ENCODE data around the gene RPP30.

The RPP30 gene

GRCh38 chr10:90921906-90922305 lies 50.1 kb downstream of the RPP30 start:
- no peaks in the 10 kb centered on the region for H3K36me3 ChIP-seq (ENCODE audit: insufficient read depth, low read length)
- no peak overlapping the region for H2AFZ ChIP-seq (ENCODE audit: low read depth, low read length)
- H3K4me3 ChIP-seq (ENCODE audit: low read depth in 1 of 2, low read length in 2 of 2) = no peak overlapping the region
- no peaks in the 10 kb centered on the region for H3K27me3 ChIP-seq (ENCODE audit: insufficient read depth, low read length, poor library complexity)
- no peaks in the 10 kb centered on the region for H3K79me2 ChIP-seq (ENCODE audit: insufficient read depth, low read length)
- DNase-seq (no peak), ATAC-seq (ENCODE audit: insufficient read depth, low read depth) (no peak)
- no peak overlapping the region for H3K4me2 ChIP-seq (ENCODE audit: insufficient read depth, low read length)
- no peaks in the 10 kb centered on the region for H3K9me3 ChIP-seq (ENCODE audit: insufficient read depth, low read length, severe bottlenecking)
- no peak overlapping the region for H3K27ac ChIP-seq (ENCODE audit: low read length)
- H3K9ac ChIP-seq (ENCODE audit: low read depth, low read length) = no peak overlapping the region
- H3K4me1 ChIP-seq (ENCODE audit: insufficient read depth, low read length) = peaks cover 25% of the 10 kb centered on the region
- no peaks in the 10 kb centered on the region for H4K20me1 ChIP-seq (ENCODE audit: insufficient read depth, low read length)
- TF ChIP-seq, protein P1, sequence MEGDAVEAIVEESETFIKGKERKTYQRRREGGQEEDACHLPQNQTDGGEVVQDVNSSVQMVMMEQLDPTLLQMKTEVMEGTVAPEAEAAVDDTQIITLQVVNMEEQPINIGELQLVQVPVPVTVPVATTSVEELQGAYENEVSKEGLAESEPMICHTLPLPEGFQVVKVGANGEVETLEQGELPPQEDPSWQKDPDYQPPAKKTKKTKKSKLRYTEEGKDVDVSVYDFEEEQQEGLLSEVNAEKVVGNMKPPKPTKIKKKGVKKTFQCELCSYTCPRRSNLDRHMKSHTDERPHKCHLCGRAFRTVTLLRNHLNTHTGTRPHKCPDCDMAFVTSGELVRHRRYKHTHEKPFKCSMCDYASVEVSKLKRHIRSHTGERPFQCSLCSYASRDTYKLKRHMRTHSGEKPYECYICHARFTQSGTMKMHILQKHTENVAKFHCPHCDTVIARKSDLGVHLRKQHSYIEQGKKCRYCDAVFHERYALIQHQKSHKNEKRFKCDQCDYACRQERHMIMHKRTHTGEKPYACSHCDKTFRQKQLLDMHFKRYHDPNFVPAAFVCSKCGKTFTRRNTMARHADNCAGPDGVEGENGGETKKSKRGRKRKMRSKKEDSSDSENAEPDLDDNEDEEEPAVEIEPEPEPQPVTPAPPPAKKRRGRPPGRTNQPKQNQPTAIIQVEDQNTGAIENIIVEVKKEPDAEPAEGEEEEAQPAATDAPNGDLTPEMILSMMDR (IDR thresholded peaks at IDR 0.05; ENCODE audit: borderline replicate concordance, extremely low read depth, low read length, poor library complexity, severe bottlenecking) = no peak
- TF ChIP-seq EZH2 (IDR thresholded peaks at IDR 0.05; ENCODE audit: borderline replicate concordance, low read depth, low read length, severe bottlenecking) = no peak

- no peaks in the 10 kb centered on the region for H4K20me1 ChIP-seq (ENCODE audit: insufficient read depth, low read length)
- peak overlapping the region; percentile 7; the same call in 1 of the 2 replicates for H3K27ac ChIP-seq (ENCODE audit: low read length)
- peaks cover 20% of the 10 kb centered on the region for H3K4me1 ChIP-seq (ENCODE audit: insufficient read depth, low read length)
- no peaks in the 10 kb centered on the region for H3K79me2 ChIP-seq (ENCODE audit: insufficient read depth, low read length)
- peak overlapping the region; percentile 38; the same call in 1 of the 2 replicates for H2AFZ ChIP-seq (ENCODE audit: low read depth, low read length)
- ATAC-seq (ENCODE audit: insufficient read depth, low read depth) (no peak), DNase-seq (no peak)
- H3K27me3 ChIP-seq (ENCODE audit: insufficient read depth, low read length, poor library complexity) = no peaks in the 10 kb centered on the region
- no peaks in the 10 kb centered on the region for H3K36me3 ChIP-seq (ENCODE audit: insufficient read depth, low read length)
- no peak overlapping the region for H3K4me2 ChIP-seq (ENCODE audit: insufficient read depth, low read length)
- TF ChIP-seq, protein P1 (IDR thresholded peaks at IDR 0.05; ENCODE audit: borderline replicate concordance, extremely low read depth, low read length, poor library complexity, severe bottlenecking) = no peak
- no peak for TF ChIP-seq EZH2 (IDR thresholded peaks at IDR 0.05; ENCODE audit: borderline replicate concordance, low read depth, low read length, severe bottlenecking)
- no peak overlapping the region for H3K4me3 ChIP-seq (ENCODE audit: low read depth in 1 of 2, low read length in 2 of 2)
- no peak overlapping the region for H3K9ac ChIP-seq (ENCODE audit: low read depth, low read length)
- H3K9me3 ChIP-seq (ENCODE audit: insufficient read depth, low read length, severe bottlenecking) = no peaks in the 10 kb centered on the region
Observed at GRCh38 chr10:90923111-90923731, 51.4 kb downstream of the RPP30 start.

DNA sequence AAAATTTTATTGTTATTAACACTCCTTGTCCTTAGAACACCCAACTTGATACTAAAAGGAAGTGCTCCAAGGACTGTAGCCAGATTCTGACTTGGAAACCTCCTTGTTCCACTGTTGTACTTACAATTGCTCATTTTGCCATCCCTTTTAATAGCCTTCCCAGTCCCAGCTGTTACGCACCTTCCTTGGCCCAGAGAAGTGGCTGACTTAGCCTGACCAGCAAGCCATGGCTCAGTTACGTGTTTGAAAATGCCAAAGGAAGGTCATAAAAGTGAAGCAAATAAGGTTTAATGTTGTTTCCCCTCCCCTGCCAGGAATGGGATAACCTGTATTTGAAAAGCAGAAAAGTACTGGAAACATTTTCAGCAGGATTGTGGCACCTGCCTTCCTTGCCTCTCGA lies 52.8 kb downstream of the RPP30 start:
- no peak for DNase-seq
- TF ChIP-seq EZH2 (IDR thresholded peaks at IDR 0.05; ENCODE audit: borderline replicate concordance, low read depth, low read length, severe bottlenecking) = no peak
- TF ChIP-seq, protein P1 (IDR thresholded peaks at IDR 0.05; ENCODE audit: borderline replicate concordance, extremely low read depth, low read length, poor library complexity, severe bottlenecking) = no peak
- Histone ChIP-seq H3K27me3 (ENCODE audit: insufficient read depth, low read length, poor library complexity) (no peaks in the 10 kb centered on the region), H3K9ac (ENCODE audit: low read depth, low read length) (no peak overlapping the region), H3K36me3 (ENCODE audit: insufficient read depth, low read length) (no peaks in the 10 kb centered on the region), H3K9me3 (ENCODE audit: insufficient read depth, low read length, severe bottlenecking) (no peaks in the 10 kb centered on the region), H3K4me1 (ENCODE audit: insufficient read depth, low read length) (peaks cover 23% of the 10 kb centered on the region), H4K20me1 (ENCODE audit: insufficient read depth, low read length) (no peaks in the 10 kb centered on the region), H3K4me2 (ENCODE audit: insufficient read depth, low read length) (no peak overlapping the region), H2AFZ (ENCODE audit: low read depth, low read length) (no peak overlapping the region; the same call in 1 of the 2 replicates), H3K27ac (ENCODE audit: low read length) (peak overlapping the region; percentile 54), H3K79me2 (ENCODE audit: insufficient read depth, low read length) (no peaks in the 10 kb centered on the region), H3K4me3 (ENCODE audit: low read depth in 1 of 2, low read length in 2 of 2) (no peak overlapping the region)
- ATAC-seq (ENCODE audit: insufficient read depth, low read depth) = no peak
